ENCODE data around the gene HOXD3. TPM values are rescaled to one million over a fixed set of nuclear protein-coding genes. Genes with fewer than 3 reads are reported as not detected.

Gene HOXD3
- total RNA-seq, 1 donor from 2014 or later: 0.52 TPM

DNA sequence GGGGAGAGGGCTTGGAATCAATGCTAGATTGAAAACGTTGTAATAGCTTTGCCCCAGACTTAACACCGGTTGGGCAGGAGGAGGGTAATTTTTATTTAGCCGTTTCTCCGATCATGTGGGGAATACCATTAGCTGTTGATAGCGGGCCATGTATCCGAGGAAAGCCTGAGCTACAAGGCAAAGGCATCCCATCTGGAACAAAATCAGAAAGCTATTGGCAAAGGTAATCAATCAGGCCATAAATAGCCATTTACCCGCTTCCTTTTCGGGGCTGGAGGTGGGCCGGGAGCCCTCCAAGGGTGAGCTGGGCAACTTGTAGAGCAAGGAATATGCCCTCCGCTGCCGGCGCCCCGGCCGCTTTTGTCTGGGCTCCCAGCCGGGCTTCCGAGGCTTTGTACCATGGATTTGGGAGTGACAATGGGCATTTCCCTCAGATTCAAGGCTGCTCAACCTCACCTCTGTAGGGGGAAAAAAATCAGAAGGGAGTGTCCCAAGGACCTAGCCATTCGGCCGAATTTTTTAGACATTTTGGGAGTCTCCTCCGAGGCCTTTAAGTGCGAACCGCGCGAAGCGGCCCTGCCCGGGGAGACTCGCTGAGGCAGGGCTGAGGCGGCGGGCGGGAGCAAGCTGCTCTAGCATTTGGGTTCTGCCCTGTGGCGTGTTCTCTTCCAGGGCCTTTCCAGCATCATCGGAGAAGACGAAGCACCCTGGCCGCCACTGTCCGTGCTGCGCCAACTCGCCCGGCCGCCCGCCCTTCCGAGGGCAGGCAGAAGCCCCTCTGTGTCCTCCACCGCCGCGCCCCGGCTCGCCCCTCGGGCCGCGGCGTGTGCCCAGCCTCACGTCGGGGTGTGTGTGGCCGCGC, 35.7 kb upstream of the HOXD3 start:
- no peak for ATAC-seq

DNA sequence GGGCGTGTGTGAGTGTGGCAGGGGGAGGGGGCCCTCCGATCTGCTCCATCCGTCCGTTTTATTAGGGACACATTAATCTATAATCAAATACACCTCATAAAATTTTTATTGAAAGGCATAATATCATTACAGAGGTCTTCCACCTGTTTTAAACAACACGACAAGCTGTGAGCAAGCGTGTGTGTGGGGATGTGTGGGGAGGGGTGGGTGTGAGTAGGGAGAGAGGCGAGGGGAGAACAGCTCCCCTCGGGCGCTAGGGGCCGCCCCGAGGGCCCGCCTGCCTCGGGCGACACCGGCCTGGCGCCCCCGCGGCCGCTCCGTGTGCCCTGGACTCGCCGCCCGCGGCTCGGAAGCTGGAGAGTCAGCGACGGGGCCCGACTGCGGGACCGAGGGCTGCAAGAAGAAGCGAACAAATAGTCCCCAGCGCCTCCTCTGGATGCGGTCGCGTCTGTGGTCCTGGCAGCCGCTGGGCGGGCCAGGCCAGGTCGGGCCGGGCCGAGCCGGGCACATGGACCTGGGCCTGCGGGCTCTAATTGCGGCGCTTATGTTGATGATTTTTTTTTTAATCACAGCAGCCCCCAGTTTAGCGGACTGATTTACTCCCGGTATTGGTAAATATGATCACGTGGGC, 34.9 kb upstream of the HOXD3 start:
- no peak for ATAC-seq

DNA sequence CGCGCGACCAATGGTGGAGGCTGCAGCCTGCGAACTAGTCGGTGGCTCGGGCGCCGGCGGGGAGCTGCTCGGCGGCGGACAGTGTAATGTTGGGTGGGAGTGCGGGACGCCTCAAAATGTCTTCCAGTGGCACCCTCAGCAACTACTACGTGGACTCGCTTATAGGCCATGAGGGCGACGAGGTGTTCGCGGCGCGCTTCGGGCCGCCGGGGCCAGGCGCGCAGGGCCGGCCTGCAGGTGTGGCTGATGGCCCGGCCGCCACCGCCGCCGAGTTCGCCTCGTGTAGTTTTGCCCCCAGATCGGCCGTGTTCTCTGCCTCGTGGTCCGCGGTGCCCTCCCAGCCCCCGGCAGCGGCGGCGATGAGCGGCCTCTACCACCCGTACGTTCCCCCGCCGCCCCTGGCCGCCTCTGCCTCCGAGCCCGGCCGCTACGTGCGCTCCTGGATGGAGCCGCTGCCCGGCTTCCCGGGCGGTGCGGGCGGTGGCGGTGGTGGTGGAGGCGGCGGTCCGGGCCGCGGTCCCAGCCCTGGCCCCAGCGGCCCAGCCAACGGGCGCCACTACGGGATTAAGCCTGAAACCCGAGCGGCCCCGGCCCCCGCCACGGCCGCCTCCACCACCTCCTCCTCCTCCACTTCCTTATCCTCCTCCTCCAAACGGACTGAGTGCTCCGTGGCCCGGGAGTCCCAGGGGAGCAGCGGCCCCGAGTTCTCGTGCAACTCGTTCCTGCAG, 34.3 kb upstream of the HOXD3 start, which contains the start of gene HOXD9:
Gene HOXD9, plus strand, starts transcription at position 37 of the 728 bp plus-strand sequence. Its CDS starts 50 bp downstream, at position 87.
- peak; percentile 42 for ATAC-seq

DNA sequence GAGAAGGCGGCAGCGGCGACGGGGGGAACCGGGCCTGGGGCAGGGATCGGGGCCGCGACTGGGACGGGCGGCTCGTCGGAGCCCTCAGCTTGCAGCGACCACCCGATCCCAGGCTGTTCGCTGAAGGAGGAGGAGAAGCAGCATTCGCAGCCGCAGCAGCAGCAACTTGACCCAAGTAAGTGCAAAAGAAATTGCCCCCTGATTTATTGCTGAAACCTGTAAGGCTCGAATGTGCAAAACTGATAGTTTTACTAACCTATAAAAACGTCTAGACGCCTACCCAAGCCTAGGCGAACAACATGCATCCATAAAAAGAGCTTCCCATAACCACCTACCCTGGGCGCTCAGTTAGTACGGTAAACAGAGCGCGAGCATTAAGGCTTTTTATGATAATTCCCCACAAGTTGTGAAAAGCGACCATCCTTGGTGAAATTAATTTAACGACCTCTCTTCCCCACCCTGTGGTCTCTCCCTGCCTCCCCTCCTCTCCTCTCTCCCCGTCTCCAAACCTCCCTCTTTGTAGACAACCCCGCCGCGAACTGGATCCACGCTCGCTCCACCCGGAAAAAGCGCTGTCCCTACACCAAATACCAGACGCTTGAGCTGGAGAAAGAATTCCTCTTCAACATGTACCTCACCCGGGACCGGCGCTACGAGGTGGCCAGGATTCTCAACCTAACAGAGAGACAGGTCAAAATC, 33.5 kb upstream of the HOXD3 start:
- ATAC-seq: no peak

DNA sequence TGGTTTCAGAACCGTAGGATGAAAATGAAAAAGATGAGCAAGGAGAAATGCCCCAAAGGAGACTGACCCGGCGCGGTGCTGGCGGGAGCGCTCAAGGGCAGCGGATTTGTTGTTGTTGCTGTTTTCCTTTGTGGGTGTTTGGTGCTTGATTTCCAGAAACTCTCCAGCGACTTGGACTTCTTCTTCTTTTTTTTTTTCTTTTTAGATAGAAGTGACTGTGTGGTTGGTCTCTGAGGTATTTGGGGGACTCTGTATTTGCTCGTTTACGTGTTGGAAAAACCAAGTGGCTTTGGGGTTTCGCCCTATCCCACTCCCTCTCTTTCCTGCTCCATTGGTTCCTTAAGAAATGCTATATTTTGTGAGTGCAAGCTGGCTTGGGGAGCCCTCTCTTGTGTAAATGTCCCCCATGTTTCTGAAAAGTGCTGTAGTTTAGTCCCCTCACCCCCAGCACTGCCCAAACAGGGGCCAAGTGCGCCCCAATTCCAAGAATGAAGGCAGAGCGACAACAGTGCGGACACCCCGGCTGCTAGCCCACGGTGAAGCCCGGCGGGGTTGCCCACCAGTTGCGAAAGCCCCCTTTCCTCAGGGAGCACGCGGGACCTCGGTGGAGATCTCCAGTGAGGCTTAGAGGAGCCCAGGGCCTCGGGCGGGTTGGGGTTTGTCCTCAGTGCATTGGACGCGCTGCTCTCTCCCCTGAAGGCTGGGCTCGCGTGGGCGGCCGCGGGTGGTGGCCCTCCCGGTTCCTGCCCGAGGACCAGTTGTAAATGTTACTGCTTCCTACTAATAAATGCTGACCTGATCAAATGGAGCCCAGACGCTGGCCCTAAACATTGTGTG, 32.8 kb upstream of the HOXD3 start:
- ATAC-seq: no peak

DNA sequence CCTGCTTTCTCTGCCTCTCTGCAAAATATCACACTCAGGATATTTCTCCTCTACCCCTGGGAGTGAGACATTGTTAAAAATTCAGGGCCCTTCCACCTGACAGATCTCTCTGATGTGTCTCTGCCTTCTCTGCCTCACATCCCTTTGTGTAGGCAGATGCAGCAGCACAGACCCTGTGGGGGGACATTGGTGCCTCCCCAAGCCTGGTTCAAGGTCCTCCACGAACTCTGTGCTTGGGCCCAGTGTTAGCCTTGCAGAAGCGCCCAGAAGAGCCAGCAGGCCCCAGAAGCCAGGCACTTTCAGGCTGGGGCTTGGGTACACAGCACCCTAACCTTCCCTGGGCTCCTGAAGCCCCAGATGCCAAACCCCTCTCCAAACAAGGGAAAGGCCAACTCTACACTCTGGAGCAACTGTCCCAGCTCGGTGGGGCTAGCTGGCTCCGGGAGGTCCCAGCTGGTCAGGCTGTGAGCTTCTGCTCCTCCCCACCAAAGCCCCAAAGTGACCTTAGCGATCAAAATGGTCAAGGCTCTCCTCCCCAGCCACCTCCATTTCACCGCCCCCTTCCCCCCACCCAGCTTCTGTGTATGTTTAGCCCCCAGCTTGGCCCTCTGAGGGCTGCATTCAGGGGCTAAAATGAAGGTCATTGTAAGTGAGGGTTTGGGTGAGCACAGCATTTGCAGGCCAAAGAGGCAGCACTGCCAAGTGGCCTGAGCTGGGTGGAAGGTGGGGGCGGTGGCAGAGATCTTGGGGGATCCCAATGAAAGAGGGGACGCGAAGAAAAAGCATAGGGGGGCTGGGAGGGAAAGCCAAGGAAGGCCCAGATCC, 31.9 kb upstream of the HOXD3 start:
- ATAC-seq: no peak

DNA sequence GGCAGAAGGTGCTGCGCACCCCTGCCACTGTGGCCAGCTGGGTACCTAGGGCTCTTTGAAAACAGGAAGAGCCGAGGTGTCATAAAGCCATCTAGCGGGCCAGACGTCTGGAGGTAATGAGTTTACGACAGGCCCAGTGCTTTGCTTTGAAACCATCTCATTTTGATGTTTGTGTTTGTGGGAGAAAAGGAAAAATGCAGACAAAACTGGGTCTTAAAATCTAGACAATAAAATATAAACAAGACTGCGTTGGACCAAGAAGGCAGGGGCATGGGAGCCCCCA, 31.4 kb upstream of the HOXD3 start:
- no peak for ATAC-seq

DNA sequence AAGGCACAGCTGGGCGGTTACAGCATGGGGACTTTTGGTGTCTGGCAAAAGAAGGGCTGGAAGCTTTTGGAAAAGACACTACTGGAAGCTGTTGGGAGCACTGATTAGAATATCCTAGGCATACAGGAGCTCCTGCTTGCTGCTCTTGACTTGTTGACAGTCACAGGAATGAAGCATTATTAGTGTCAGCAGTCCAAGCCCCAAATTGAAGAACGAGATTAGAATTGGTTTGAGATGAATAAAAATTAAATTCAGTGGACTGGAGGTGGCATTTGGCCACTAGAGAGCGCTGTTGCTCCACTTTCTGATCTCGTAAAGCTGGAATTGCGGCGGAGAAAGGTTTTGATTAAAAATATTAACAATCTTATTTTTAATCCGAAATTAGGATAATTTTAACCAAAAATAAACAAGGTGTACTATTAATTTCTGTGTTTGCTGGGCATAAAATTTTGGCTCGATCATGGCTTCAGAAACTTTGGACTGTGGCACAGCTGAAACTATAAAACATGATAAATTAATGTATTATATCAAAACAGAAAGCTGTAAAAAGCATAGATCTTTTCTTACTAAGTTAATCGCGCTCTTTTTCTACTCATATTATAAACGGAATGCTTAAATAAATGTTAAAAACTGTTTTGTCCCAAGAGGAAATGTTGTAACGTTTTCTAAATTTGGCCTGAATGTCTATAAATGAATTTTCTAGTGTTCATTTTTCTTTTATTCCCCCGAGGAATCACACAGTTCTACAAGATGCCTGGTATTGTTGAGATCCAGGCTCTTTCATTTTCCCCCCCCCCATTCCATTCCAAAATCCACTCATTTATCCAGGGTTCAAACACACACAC, 30.0 kb upstream of the HOXD3 start:
- no peak for ATAC-seq

DNA sequence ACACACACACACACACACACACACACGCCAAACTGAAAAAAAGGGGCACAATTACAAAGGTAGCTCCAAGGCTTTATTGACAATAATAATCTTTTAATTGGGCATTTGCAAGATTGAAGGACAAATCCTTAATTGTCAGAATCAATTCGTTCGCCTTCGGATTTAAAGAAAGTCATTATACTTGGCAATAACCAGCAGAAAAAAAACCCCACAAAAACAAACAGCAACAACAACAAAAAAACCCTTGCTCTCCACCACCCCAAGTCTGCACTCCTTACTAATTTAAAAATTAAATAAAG, 29.4 kb upstream of the HOXD3 start:
- no peak for ATAC-seq

DNA sequence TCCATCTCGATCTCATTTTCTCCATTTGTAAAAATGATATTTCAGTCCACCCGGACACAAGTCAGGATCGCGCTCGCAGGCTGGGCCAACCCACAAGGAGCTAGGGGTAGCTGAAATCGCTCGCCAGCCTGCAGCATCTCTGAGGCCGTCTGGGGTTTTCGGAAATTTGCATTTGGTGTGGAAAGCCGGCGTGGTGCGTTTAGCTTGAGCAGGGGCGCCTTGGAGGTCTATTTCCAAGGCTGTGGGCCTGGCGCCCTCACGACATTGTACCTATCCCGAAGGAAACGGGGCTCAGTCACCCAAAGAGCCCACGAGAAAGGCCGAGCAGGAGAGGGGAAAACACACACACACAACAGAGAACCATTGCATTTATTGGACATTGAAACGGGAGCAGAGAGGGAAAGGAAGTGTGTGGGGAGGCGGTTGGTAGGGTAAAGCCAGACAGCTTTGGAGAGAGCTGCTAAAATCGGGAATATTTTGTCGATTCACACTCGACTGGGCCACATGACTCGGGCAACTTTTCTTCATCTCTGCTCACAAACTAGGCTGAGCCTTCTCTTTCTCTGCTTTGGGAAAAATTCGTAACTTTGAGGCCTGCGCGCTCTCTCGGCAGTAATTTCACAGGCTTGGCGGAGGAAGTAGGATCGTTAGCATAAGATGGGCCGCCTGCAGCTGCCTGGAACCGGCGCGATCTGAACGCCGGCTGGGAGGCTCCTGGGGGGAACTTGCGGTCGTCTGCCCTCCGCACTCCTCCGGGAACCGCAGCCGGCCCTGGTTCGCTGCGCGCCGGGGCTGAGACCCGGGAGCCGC, 28.7 kb upstream of the HOXD3 start:
- no peak for ATAC-seq

DNA sequence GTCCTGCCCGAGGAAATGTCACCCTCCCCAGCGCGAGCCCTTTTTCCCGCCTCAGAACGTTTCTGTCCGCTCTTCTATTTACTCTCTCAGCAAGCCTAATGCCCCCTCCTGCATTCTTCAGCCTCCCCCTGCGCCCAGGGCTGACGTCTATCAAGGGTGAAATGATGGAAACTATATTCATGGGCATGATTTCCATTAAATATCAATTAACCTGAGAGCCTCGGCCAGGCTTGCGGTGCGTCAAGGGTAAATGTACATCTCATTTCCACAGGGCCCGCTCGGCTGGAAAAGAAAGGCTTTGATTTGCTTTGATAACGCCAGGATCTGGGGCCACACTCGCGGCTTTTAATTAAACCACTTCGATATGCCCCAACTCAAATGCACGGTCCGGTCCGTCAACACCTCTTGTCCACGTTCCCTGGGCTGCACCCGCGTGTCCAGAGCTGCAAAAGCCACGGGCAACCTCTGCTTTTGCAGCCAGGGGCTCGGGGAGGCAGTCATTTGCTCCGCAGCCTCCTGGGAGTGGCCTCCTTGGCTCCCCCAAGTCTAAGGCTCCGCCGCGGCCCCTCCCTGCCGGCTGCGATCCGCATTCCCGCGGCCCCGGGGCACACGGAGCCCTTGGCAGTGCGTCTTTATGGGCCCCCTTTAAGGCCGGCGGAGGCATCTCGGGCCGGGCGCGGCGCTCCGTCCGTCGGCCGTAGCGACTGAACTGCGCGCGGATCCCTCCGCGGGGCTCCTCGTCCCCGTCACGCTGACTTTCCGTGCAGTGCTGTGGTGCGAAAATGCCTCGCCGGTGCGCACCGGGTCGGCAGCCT, 27.9 kb upstream of the HOXD3 start, which contains the start of gene HOXD8:
Gene HOXD8, plus strand, starts transcription at position 724 of the 815 bp plus-strand sequence. CDS start 662 bp downstream, outside the sequence.
- ATAC-seq: peak; percentile 66

DNA sequence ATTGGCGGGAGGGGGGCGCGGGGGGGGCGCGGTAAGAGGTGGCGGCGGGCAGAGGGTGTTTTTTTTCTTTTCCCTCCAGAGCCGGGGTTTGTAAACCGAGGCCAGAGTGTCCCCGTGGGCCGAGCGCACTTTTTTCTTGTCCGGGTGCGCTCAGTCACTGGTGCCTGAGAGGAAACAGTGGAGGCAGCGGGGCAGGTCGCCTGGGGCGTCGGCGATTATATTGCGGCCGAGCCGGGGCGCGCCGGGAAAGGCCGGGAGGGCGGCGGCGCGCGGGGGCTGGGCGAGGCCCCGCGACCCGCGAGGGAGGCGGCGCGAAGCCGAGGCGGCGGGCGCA, 27.3 kb upstream of the HOXD3 start:
- ATAC-seq: peak; percentile 36

DNA sequence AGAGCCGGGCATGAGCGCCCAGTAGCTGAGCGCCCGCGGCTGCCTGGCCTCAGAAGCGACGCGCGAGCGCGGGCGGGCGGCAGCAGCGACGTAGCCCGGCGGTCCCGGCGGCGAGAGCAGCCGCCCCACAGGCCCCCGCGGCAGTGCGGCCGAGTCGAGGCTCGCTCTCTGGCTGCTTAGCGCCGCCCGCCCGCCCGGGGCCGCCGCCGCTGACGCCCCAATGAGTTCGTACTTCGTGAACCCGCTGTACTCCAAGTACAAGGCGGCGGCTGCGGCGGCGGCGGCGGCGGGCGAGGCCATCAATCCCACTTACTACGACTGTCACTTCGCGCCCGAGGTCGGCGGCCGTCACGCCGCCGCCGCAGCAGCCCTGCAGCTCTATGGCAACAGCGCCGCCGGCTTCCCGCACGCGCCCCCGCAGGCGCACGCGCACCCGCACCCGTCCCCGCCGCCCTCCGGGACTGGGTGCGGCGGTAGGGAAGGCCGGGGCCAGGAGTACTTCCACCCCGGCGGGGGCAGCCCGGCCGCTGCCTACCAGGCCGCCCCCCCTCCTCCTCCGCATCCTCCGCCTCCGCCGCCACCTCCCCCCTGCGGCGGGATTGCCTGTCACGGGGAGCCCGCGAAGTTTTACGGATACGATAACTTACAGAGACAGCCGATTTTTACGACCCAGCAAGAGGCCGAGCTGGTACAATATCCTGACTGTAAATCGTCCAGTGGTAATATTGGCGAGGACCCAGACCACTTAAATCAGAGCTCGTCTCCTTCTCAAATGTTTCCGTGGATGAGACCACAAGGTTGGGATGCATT, 26.8 kb upstream of the HOXD3 start:
- peak; percentile 24 for ATAC-seq

DNA sequence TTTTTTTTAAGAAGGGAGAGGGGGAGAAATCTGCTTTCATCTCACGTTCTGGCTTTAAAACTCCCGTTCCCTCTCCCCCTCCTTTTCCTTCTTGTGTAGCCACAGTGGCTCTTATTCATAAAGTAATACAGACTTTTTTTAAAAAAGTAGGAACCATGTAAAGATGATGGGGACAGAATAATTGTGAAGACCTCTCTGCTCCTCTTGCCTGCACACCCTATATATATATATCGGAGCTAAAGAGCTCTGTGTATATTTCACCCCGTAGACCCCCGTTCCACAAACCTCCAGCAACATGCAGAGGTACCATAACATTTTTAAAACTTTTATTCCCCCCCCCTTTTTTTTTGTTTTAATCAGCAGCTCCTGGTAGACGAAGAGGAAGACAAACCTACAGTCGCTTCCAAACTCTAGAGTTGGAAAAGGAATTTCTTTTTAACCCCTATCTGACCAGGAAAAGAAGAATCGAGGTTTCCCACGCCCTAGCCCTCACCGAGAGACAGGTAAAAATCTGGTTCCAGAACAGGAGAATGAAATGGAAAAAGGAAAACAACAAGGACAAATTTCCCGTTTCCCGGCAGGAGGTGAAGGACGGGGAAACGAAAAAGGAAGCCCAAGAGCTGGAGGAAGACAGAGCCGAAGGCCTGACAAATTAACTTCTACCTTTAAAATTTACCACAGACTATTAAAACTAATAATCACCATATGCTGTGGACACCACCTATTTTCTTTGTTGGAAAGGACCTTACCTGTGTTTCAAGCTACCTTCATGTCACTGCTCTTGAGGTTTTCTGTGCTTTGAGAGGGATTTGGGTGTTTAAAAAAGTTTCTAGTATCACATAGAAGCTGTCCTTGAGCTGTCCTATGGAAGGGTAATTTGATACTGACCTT, 25.9 kb upstream of the HOXD3 start:
- no peak for ATAC-seq

DNA sequence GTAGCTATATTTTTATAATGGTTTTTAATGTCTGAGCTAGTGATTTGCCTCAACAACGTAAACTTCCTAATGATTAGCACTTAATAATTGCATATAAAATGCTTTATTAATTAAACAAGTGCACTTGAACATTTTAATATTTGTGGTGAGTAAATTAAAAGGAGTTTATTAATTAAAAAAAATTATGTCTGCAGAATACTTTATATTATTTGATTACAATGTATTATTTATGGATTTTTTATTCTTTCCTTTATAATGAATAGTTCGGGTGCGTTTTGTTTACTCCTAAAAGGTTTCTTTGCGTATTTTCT, 25.3 kb upstream of the HOXD3 start:
- ATAC-seq: no peak

Measured in esophagus mucosa (tissue), 1 donor.